Measurements from ENCODE around the gene MIA. TPM values are rescaled to one million over a fixed set of nuclear protein-coding genes. Genes with fewer than 3 reads are reported as not detected.

Gene MIA
- total and polyA plus RNA-seq, 2 donors (not counting 1 experiment from before 2014, with no cell fraction given) = 0.37 to 5.7 TPM

DNA sequence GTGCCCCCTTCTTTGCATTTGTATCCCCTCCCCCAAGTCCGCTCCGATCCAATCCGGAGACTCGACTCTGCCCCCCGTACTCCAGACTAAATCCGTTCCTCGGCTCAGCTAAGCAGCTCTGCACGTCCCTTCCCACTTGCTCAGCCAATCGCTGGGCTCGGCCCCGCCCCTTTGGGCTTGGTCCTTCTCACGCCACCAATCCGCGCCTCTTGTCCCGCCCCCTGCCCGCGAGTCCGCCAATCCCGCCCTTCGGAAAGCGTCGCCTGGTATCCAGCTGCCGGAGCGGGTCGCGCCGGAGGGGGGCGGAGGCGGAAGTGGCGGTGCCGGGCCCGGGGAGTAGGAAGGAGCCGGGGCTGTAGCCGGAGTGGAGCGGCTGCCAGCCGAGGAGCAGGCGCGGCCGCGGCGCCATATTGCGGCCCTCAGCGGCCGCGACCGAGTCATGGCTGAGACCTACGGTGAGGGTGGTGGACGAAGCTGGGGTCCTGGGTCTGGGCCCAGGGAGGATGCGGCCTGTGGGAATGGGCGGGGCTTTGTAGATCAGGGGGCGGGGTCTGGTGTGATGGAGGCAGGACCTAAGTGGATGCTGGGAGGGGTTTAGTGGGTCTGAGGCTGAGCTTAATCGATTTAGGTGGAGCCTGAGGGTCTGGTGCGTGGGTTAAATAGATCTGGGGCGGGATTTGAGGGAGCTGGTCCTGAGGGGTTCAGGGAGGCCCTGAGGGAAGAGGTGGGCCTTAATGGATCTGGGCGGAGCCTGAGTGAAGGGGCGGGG, 2.8 kb downstream of the MIA start, which contains the start of gene RAB4B:
RAB4B (plus strand) TSS at position 311 of the 769 bp plus-strand sequence; CDS start at position 440, 129 bp downstream.
- Mint-ChIP-seq H3K9me3 (ENCODE audit: insufficient read depth) (no peaks in the 10 kb centered on the region), H3K27ac (peak within 1 kb of the TSS; percentile 99), H3K4me3 (peak within 1 kb of the TSS; percentile 99), H3K4me1 (peaks cover 64% of the 10 kb centered on the region), H3K27me3 (no peaks in the 10 kb centered on the region)
- Histone ChIP-seq H3K27me3 (replicated peaks in 1 of 4; ENCODE audit: control extremely low read depth in 1 of 4, control insufficient read depth in 3 of 4, insufficient read depth in 4 of 4, low read length in 3 of 4) (no peaks in the 10 kb centered on the region), H3K4me3 (ENCODE audit: control extremely low read depth in 1 of 5, extremely low read depth in 1 of 5, insufficient read depth in 1 of 5, low read depth in 2 of 5, low read length in 4 of 5) (peak within 1 kb of the TSS; percentile 67 to 100 (median 87)), H3K4me2 (replicated peaks; ENCODE audit: low read depth, low read length, poor library complexity, severe bottlenecking) (peak within 1 kb of the TSS; percentile 89), H3K36me3 (replicated peaks in 1 of 2; ENCODE audit: control extremely low read depth in 1 of 2, control insufficient read depth in 1 of 2, extremely low read depth in 1 of 2, insufficient read depth in 2 of 2, low read length in 1 of 2) (peaks cover 0 to 18% of the 10 kb centered on the region in 2 experiments), H3K27ac (ENCODE audit: low read length in 2 of 2) (peak within 1 kb of the TSS; percentile 97 to 99), H4K20me1 (ENCODE audit: control insufficient read depth, insufficient read depth, low read length, poor library complexity, severe bottlenecking) (peaks cover 25% of the 10 kb centered on the region), H3K9ac (ENCODE audit: low read length) (peak within 1 kb of the TSS; percentile 95), H3K79me2 (ENCODE audit: control insufficient read depth, insufficient read depth, low read length) (peaks cover 39% of the 10 kb centered on the region), H3K9me3 (ENCODE audit: control extremely low read depth in 1 of 3, control insufficient read depth in 2 of 3, insufficient read depth in 1 of 3, low read length in 2 of 3) (peaks cover 0 to 5% (median 0%) of the 10 kb centered on the region in 3 donors), H3K4me1 (ENCODE audit: control insufficient read depth in 2 of 2, insufficient read depth in 2 of 2, low read length in 2 of 2) (peaks cover 49 to 64% of the 10 kb centered on the region in 2 donors), H2AFZ (ENCODE audit: insufficient read depth, low read depth, low read length, poor library complexity, severe bottlenecking) (peak within 1 kb of the TSS; percentile 72)
- WGBS (ENCODE audit: insufficient coverage) = under 1% methylated on average over 56 of the region's 56 CpGs
- POLR2A ChIA-PET = interaction anchor here (0.5 to 4.6 kb wide), 28 partner anchors 9 to 1480 kb away, joined by 3 to 99 read pairs (median 5); partner anchors contain the start of genes ACTMAP, B9D2, COQ8B and EGLN2
- ATAC-seq (ENCODE audit: low read depth) = peak; percentile 77
- intact Hi-C loops (cut with micrococcal nuclease) = loop anchor here (1.0 to 5.0 kb wide), 8 partner anchors 20 to 1366 kb away; partner anchors contain the start of genes ACTMAP, COQ8B, NUMBL and PLEKHG2
- TF ChIP-seq, protein P1, sequence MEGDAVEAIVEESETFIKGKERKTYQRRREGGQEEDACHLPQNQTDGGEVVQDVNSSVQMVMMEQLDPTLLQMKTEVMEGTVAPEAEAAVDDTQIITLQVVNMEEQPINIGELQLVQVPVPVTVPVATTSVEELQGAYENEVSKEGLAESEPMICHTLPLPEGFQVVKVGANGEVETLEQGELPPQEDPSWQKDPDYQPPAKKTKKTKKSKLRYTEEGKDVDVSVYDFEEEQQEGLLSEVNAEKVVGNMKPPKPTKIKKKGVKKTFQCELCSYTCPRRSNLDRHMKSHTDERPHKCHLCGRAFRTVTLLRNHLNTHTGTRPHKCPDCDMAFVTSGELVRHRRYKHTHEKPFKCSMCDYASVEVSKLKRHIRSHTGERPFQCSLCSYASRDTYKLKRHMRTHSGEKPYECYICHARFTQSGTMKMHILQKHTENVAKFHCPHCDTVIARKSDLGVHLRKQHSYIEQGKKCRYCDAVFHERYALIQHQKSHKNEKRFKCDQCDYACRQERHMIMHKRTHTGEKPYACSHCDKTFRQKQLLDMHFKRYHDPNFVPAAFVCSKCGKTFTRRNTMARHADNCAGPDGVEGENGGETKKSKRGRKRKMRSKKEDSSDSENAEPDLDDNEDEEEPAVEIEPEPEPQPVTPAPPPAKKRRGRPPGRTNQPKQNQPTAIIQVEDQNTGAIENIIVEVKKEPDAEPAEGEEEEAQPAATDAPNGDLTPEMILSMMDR (IDR thresholded peaks at IDR 0.05) = no peak
- TF ChIP-seq EZH2 (IDR thresholded peaks at IDR 0.05; ENCODE audit: borderline replicate concordance, insufficient read depth, low read depth, low read length, poor library complexity, severe bottlenecking) = no peak
- CTCF ChIA-PET = interaction anchor here (0.7 to 5.2 kb wide), 17 partner anchors 11 to 485 kb away, joined by 3 to 48 read pairs (median 5); partner anchors contain the start of genes ACTMAP, COQ8B, EGLN2 and ITPKC
- peak; percentile 100 for DNase-seq
